Dendritic cell treated with granulocyte-macrophage colony-stimulating factor and Interleukin-4, amounts not matched to agents 40 ng/mL and 50 ng/mL, for 4 days (primary cell): ENCODE measurements around the gene FGD2.
"Not testable (repeated sequence)": the region's sequence is repeated elsewhere in the genome, so short reads cannot be mapped to it uniquely, and the experiment has no call there.

ENCODE experiments used
- H3K27ac Mint-ChIP-seq: one replicate; pipeline ENCODE4 v1.8.0; 2022; ENCODE audit warnings: mild to moderate bottlenecking, mixed read lengths
- H3K27me3 Mint-ChIP-seq: one replicate; pipeline ENCODE4 v1.8.0; 2022; ENCODE audit warnings: mild to moderate bottlenecking, mixed read lengths
- H3K36me3 Mint-ChIP-seq: one replicate; pipeline ENCODE4 v1.8.0; 2022; ENCODE audit warnings: low read depth, mixed read lengths
- H3K4me1 Mint-ChIP-seq: one replicate; pipeline ENCODE4 v1.8.0; 2022; ENCODE audit warnings: low read depth, mixed read lengths
- H3K4me3 Mint-ChIP-seq: one replicate; pipeline ENCODE4 v1.8.0; 2022; ENCODE audit warnings: mild to moderate bottlenecking, moderate library complexity, mixed read lengths
- H3K9me3 Mint-ChIP-seq: one replicate; pipeline ENCODE4 v1.8.0; 2022; ENCODE audit warnings: mixed read lengths
- intact Hi-C: fragments of 100-400 bp; cut with micrococcal nuclease; formaldehyde crosslinking; loops from one replicate; pipeline ENCODE4 v1.15.0; 2022

Gene FGD2

GRCh38 chr6:37039958-37040357, 34.5 kb downstream of the FGD2 start:
- intact Hi-C loops, result no loop called here

GRCh38 chr6:37041521-37041920, 36.1 kb downstream of the FGD2 start:
- Mint-ChIP-seq H3K4me3 (no peak overlapping the region), H3K27me3 (peaks cover under 1% of the 10 kb centered on the region), H3K4me1 (peaks cover 37% of the 10 kb centered on the region), H3K36me3 (peaks cover 57% of the 10 kb centered on the region), H3K27ac (peak overlapping the region; percentile 32), H3K9me3 (no peaks in the 10 kb centered on the region)
- intact Hi-C loops, result no loop called here

More at GRCh38 chr6:37039958-37040357, 34.5 kb downstream of the FGD2 start:
- Mint-ChIP-seq H3K4me1 (peaks cover 45% of the 10 kb centered on the region), H3K36me3 (peaks cover 73% of the 10 kb centered on the region), H3K27me3 (no peaks in the 10 kb centered on the region), H3K9me3 (no peaks in the 10 kb centered on the region), H3K4me3 (no peak overlapping the region), H3K27ac (no peak overlapping the region)

GRCh38 chr6:37042150-37042549, 36.7 kb downstream of the FGD2 start:
- intact Hi-C loops, result no loop called here
- no peak overlapping the region for H3K4me3 Mint-ChIP-seq
- H3K27me3 Mint-ChIP-seq, result peaks cover 2% of the 10 kb centered on the region
- peaks cover 42% of the 10 kb centered on the region for H3K4me1 Mint-ChIP-seq
- peaks cover 53% of the 10 kb centered on the region for H3K36me3 Mint-ChIP-seq
- no peak overlapping the region for H3K27ac Mint-ChIP-seq
- no peaks in the 10 kb centered on the region for H3K9me3 Mint-ChIP-seq

- Mint-ChIP-seq H3K36me3 (peaks cover 43% of the 10 kb centered on the region), H3K27ac (peak overlapping the region; percentile 51), H3K4me1 (peaks cover 41% of the 10 kb centered on the region)
- H3K4me3 Mint-ChIP-seq, H3K27me3 Mint-ChIP-seq, intact Hi-C loops, H3K9me3 Mint-ChIP-seq: not testable (repeated sequence)
Observed at GRCh38 chr6:37043091-37043490, 37.6 kb downstream of the FGD2 start.

GRCh38 chr6:37047346-37047688, 41.9 kb downstream of the FGD2 start:
- peaks cover 63% of the 10 kb centered on the region for H3K4me1 Mint-ChIP-seq
- H3K27ac Mint-ChIP-seq, result peak overlapping the region; percentile 50
- H3K36me3 Mint-ChIP-seq, result peaks cover 12% of the 10 kb centered on the region
- no peak overlapping the region for H3K4me3 Mint-ChIP-seq
- peaks cover 12% of the 10 kb centered on the region for H3K27me3 Mint-ChIP-seq
- intact Hi-C loops, result no loop called here
- no peaks in the 10 kb centered on the region for H3K9me3 Mint-ChIP-seq

- peak overlapping the region; percentile 50 for H3K27ac Mint-ChIP-seq
- H3K36me3 Mint-ChIP-seq, result peaks cover 11% of the 10 kb centered on the region
- intact Hi-C loops, result no loop called here
- peaks cover 64% of the 10 kb centered on the region for H3K4me1 Mint-ChIP-seq
- no peak overlapping the region for H3K4me3 Mint-ChIP-seq
- no peaks in the 10 kb centered on the region for H3K9me3 Mint-ChIP-seq
- peaks cover 12% of the 10 kb centered on the region for H3K27me3 Mint-ChIP-seq
Observed at GRCh38 chr6:37047689-37048402, 42.4 kb downstream of the FGD2 start.

- Mint-ChIP-seq H3K36me3 (peaks cover 5% of the 10 kb centered on the region), H3K4me1 (peaks cover 60% of the 10 kb centered on the region), H3K27ac (peak overlapping the region; percentile 85), H3K4me3 (no peak overlapping the region), H3K27me3 (peaks cover 12% of the 10 kb centered on the region), H3K9me3 (no peaks in the 10 kb centered on the region)
- intact Hi-C loops, result no loop called here
Observed at GRCh38 chr6:37048403-37048850, 43.0 kb downstream of the FGD2 start.

GRCh38 chr6:37048851-37049757, 43.6 kb downstream of the FGD2 start:
- Mint-ChIP-seq H3K4me3 (peak overlapping the region; percentile 10), H3K27me3 (peaks cover 15% of the 10 kb centered on the region), H3K36me3 (no peaks in the 10 kb centered on the region), H3K27ac (peak overlapping the region; percentile 85), H3K4me1 (peaks cover 60% of the 10 kb centered on the region), H3K9me3 (no peaks in the 10 kb centered on the region)
- intact Hi-C loops, result no loop called here

- peaks cover 19% of the 10 kb centered on the region for H3K27me3 Mint-ChIP-seq
- no peaks in the 10 kb centered on the region for H3K36me3 Mint-ChIP-seq
- H3K4me3 Mint-ChIP-seq, result peak overlapping the region; percentile 11
- H3K27ac Mint-ChIP-seq, result peak overlapping the region; percentile 85
- H3K9me3 Mint-ChIP-seq, result no peaks in the 10 kb centered on the region
- peaks cover 63% of the 10 kb centered on the region for H3K4me1 Mint-ChIP-seq
- intact Hi-C loops, result loop anchor here (1.0 to 2.0 kb wide), 2 partner anchors 159 to 193 kb away; no protein-coding TSS in a partner anchor
Observed at GRCh38 chr6:37049758-37050044, 44.2 kb downstream of the FGD2 start.

GRCh38 chr6:37050045-37050853, 44.8 kb downstream of the FGD2 start:
- no peaks in the 10 kb centered on the region for H3K9me3 Mint-ChIP-seq
- intact Hi-C loops, result loop anchor here (1.0 to 2.0 kb wide), 2 partner anchors 159 to 192 kb away; no protein-coding TSS in a partner anchor
- H3K27ac Mint-ChIP-seq, result peak overlapping the region; percentile 85
- peaks cover 67% of the 10 kb centered on the region for H3K4me1 Mint-ChIP-seq
- H3K27me3 Mint-ChIP-seq, result peaks cover 20% of the 10 kb centered on the region
- H3K36me3 Mint-ChIP-seq, result no peaks in the 10 kb centered on the region
- H3K4me3 Mint-ChIP-seq, result peak overlapping the region; percentile 66

- Mint-ChIP-seq H3K27ac (peak overlapping the region; percentile 85), H3K9me3 (no peaks in the 10 kb centered on the region), H3K4me3 (peak overlapping the region; percentile 66), H3K4me1 (peaks cover 67% of the 10 kb centered on the region), H3K27me3 (peaks cover 20% of the 10 kb centered on the region), H3K36me3 (no peaks in the 10 kb centered on the region)
- intact Hi-C loops, result loop anchor here (1.0 to 2.0 kb wide), 3 partner anchors 122 to 192 kb away; no protein-coding TSS in a partner anchor
Observed at GRCh38 chr6:37050854-37051137, 45.3 kb downstream of the FGD2 start.

- peak overlapping the region; percentile 21 for H3K4me3 Mint-ChIP-seq
- intact Hi-C loops, result loop anchor here (1.0 to 2.0 kb wide), 2 partner anchors 121 to 157 kb away; no protein-coding TSS in a partner anchor
Observed at GRCh38 chr6:37051138-37052026, 45.9 kb downstream of the FGD2 start.

GRCh38 chr6:37052027-37052628, 46.7 kb downstream of the FGD2 start:
- Mint-ChIP-seq H3K36me3 (no peaks in the 10 kb centered on the region), H3K4me1 (peaks cover 66% of the 10 kb centered on the region), H3K27me3 (peaks cover 22% of the 10 kb centered on the region), H3K9me3 (no peaks in the 10 kb centered on the region), H3K4me3 (no peak overlapping the region), H3K27ac (peak overlapping the region; percentile 85)
- intact Hi-C loops, result no loop called here

More at GRCh38 chr6:37051138-37052026, 45.9 kb downstream of the FGD2 start:
- no peaks in the 10 kb centered on the region for H3K36me3 Mint-ChIP-seq
- H3K9me3 Mint-ChIP-seq, result no peaks in the 10 kb centered on the region
- H3K4me1 Mint-ChIP-seq, result peaks cover 66% of the 10 kb centered on the region
- peak overlapping the region; percentile 85 for H3K27ac Mint-ChIP-seq
- H3K27me3 Mint-ChIP-seq, result peaks cover 20% of the 10 kb centered on the region
